SU-DHL-6 (cell line): Measurements from ENCODE around the gene PRCC.
A peak's percentile ranks its signal among the peaks of the same experiment; 100 is the strongest.

ENCODE experiments used
- H2AFZ ChIP-seq: fragments of 200-600 bp; sonication (generic); 2 replicates; pipeline ENCODE4 v1.6.1; 2014; ENCODE audit warnings: low read depth, mild to moderate bottlenecking, moderate library complexity, mixed read lengths, antibody characterized with exemption, low read length; ENCODE audit not compliant: severe bottlenecking
- H3F3A ChIP-seq: fragments of 200-600 bp; shearing (Covaris generic); 2 replicates; pipeline ENCODE4 v1.6.0; 2016; ENCODE audit warnings: antibody characterized with exemption, mild to moderate bottlenecking; ENCODE audit not compliant: insufficient read depth
- H3K27ac ChIP-seq: fragments of 200-600 bp; sonication (generic); 2 replicates; pipeline ENCODE4 v1.5.1; 2016; ENCODE audit warnings: low read depth, mild to moderate bottlenecking, low read length, moderate library complexity, mixed read lengths
- H3K27me3 ChIP-seq: fragments of 200-600 bp; sonication (generic), shearing (Covaris generic); 2 replicates; pipeline ENCODE4 v1.6.0; 2014; ENCODE audit warnings: mild to moderate bottlenecking, low read length
- H3K36me3 ChIP-seq: fragments of 200-600 bp; sonication (generic); 2 replicates; pipeline ENCODE4 v1.6.1; 2014; ENCODE audit warnings: mild to moderate bottlenecking, low read length, mixed read lengths
- H3K4me2 ChIP-seq: fragments of 300-600, 200-600 bp; shearing (Covaris generic), sonication (generic); 2 replicates; pipeline ENCODE4 v1.6.0; 2014; ENCODE audit warnings: low read length, low read depth, mild to moderate bottlenecking; ENCODE audit not compliant: poor library complexity, severe bottlenecking
- H3K4me3 ChIP-seq: fragments of 200-600 bp; sonication (generic); 2 replicates; pipeline ENCODE4 v1.5.1; 2014; ENCODE audit warnings: antibody characterized with exemption, low read length, mild to moderate bottlenecking, mixed read lengths; ENCODE audit not compliant: insufficient read depth, poor library complexity, severe bottlenecking
- H3K79me2 ChIP-seq: fragments of 200-600 bp; sonication (generic); 2 replicates; pipeline ENCODE4 v1.6.1; 2014; ENCODE audit warnings: mild to moderate bottlenecking, low read length, moderate library complexity; ENCODE audit not compliant: insufficient read depth
- H3K9ac ChIP-seq: fragments of 200-600 bp; sonication (generic); 2 replicates; pipeline ENCODE4 v1.7.0; 2014; ENCODE audit warnings: mild to moderate bottlenecking, low read length
- H3K9me2 ChIP-seq: fragments of 200-600 bp; sonication (generic); replicated peaks from 2 replicates; pipeline ENCODE4 v1.6.1; 2014; ENCODE audit warnings: low read length; ENCODE audit not compliant: insufficient read depth
- H3K9me3 ChIP-seq: fragments of 200-600 bp; sonication (generic); 2 replicates; pipeline ENCODE4 v1.6.1; 2014; ENCODE audit warnings: low read length, mixed read lengths; ENCODE audit not compliant: insufficient read depth
- H4K20me1 ChIP-seq: fragments of 200-600 bp; sonication (generic); 2 replicates; pipeline ENCODE4 v1.6.1; 2014; ENCODE audit warnings: low read depth, mild to moderate bottlenecking, antibody characterized with exemption, low read length, moderate library complexity, mixed read lengths
- EZH2phosphoT487 ChIP-seq: fragments of 200-600 bp; sonication (generic), shearing (Covaris generic); conservative IDR thresholded peaks from 2 replicates; pipeline ENCODE4 v1.6.1; 2018; ENCODE audit warnings: mild to moderate bottlenecking, antibody characterized with exemption, low read length, moderate library complexity, mixed read lengths
- TF ChIP-seq, protein P1 (sequence below): fragments of 200-600 bp; sonication (generic); IDR thresholded peaks from one replicate; pipeline ENCODE4 v1.5.1; 2017; ENCODE audit warnings: antibody characterized with exemption, mild to moderate bottlenecking, low read length, moderate library complexity; ENCODE audit not compliant: insufficient read depth, poor library complexity, severe bottlenecking

Gene PRCC

GRCh38 chr1:156836041-156836654 is 68.8 kb downstream of the PRCC start:
- Histone ChIP-seq H2AFZ (no peak overlapping the region), H3K9me3 (no peaks in the 10 kb centered on the region), H3K36me3 (no peaks in the 10 kb centered on the region), H3K9me2 (no peaks in the 10 kb centered on the region), H4K20me1 (no peaks in the 10 kb centered on the region), H3K9ac (no peak overlapping the region), H3K79me2 (no peaks in the 10 kb centered on the region), H3K27me3 (no peaks in the 10 kb centered on the region), H3K4me3 (no peak overlapping the region), H3K4me2 (no peak overlapping the region), H3K27ac (no peak overlapping the region), H3F3A (no peaks in the 10 kb centered on the region)
- TF ChIP-seq, protein P1, sequence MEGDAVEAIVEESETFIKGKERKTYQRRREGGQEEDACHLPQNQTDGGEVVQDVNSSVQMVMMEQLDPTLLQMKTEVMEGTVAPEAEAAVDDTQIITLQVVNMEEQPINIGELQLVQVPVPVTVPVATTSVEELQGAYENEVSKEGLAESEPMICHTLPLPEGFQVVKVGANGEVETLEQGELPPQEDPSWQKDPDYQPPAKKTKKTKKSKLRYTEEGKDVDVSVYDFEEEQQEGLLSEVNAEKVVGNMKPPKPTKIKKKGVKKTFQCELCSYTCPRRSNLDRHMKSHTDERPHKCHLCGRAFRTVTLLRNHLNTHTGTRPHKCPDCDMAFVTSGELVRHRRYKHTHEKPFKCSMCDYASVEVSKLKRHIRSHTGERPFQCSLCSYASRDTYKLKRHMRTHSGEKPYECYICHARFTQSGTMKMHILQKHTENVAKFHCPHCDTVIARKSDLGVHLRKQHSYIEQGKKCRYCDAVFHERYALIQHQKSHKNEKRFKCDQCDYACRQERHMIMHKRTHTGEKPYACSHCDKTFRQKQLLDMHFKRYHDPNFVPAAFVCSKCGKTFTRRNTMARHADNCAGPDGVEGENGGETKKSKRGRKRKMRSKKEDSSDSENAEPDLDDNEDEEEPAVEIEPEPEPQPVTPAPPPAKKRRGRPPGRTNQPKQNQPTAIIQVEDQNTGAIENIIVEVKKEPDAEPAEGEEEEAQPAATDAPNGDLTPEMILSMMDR, result no peak
- TF ChIP-seq EZH2phosphoT487, result no peak

DNA sequence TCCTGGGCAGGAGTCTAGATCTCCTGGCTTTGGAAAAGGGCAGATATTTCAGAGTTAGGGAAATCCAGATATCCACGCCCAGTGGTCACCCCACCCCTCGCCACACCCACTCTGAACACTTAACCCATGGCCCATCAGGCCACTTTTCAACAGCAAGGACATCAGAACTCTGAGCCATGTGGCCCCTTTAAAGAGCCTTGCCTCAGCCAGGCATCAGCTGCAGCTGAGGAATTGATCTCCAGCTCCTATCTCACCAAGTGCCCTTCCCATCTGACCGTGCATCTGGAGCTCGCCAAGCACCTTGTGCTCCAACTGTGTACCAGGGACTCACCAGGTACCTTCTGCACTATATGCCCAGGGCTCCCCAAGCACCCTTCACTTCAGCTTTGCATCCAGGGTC is 69.6 kb downstream of the PRCC start:
- TF ChIP-seq, protein P1, result no peak
- TF ChIP-seq EZH2phosphoT487, result no peak
- no peak overlapping the region for H3K9ac ChIP-seq
- no peaks in the 10 kb centered on the region for H3K79me2 ChIP-seq
- H3K4me3 ChIP-seq, result no peak overlapping the region
- H3K27ac ChIP-seq, result no peak overlapping the region
- no peaks in the 10 kb centered on the region for H3K36me3 ChIP-seq
- no peak overlapping the region for H3K4me2 ChIP-seq
- no peaks in the 10 kb centered on the region for H4K20me1 ChIP-seq
- H3K9me3 ChIP-seq, result no peaks in the 10 kb centered on the region
- H3K9me2 ChIP-seq, result no peaks in the 10 kb centered on the region
- no peak overlapping the region for H2AFZ ChIP-seq
- H3F3A ChIP-seq, result no peaks in the 10 kb centered on the region
- no peaks in the 10 kb centered on the region for H3K27me3 ChIP-seq

DNA sequence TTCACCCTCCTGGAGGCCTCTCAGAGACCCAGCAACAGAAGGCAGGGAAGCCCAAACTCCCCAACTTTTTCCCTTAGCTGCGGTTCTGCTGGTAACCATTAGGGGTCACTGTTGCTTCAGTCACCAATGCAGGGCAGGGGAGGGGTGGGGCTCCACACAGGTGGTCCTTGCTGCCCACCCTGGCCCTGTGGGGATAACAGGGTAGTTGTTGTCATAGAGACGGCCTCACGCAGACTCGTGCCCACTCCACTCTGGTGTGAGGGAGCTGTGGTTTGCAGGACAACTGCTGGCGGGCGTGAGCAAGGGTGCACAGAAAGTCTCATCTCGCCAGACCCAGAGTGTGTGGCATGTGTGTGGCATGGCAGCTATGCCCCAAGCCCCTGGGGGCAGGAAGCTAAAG is 71.6 kb downstream of the PRCC start:
- H3K4me3 ChIP-seq, result no peak overlapping the region
- no peak overlapping the region for H3K9ac ChIP-seq
- no peak overlapping the region for H3K27ac ChIP-seq
- H3K79me2 ChIP-seq, result no peaks in the 10 kb centered on the region
- H3K4me2 ChIP-seq, result no peak overlapping the region
- no peaks in the 10 kb centered on the region for H4K20me1 ChIP-seq
- no peak for TF ChIP-seq EZH2phosphoT487
- TF ChIP-seq, protein P1, result peak; percentile 92
- H2AFZ ChIP-seq, result no peak overlapping the region
- H3F3A ChIP-seq, result no peaks in the 10 kb centered on the region
- H3K9me3 ChIP-seq, result no peaks in the 10 kb centered on the region
- H3K9me2 ChIP-seq, result no peaks in the 10 kb centered on the region
- no peaks in the 10 kb centered on the region for H3K36me3 ChIP-seq
- H3K27me3 ChIP-seq, result no peaks in the 10 kb centered on the region
